Body of pancreas (tissue), 4 donors: ENCODE results near the gene ALAS2. TPM values are rescaled to one million over a fixed set of nuclear protein-coding genes. Genes with fewer than 3 reads are reported as not detected.

Source experiments
- ATAC-seq: fragments of 150-250 bp; one replicate; pipeline ENCODE4 v1.9.1; 2016
- DNase-seq, 4 donors: peaks; one replicate each; pipeline ENCODE4 v3.0.0-alpha.2; 2019
- H3K27ac ChIP-seq, 4 donors: fragments of 200-600 bp; sonication (generic); 1 replicate in 3 of 4; 2 replicates in 1 of 4; pipeline versions ENCODE4 v1.5.1 to v1.6.1; 2016 to 2019; ENCODE audit warnings: mild to moderate bottlenecking in 1 of 4, mixed read lengths in 1 of 4, moderate library complexity in 1 of 4
- H3K27me3 ChIP-seq, 2 donors: fragments of 200-600 bp; sonication (generic); one replicate each; pipeline ENCODE4 v1.6.0; 2016; ENCODE audit warnings: mild to moderate bottlenecking in 1 of 2
- H3K36me3 ChIP-seq, 2 donors: fragments of 200-600 bp; sonication (generic); replicated peaks in 1 of 2; 2 replicates each; pipeline ENCODE4 v1.5.1; 2016; ENCODE audit warnings: low read depth in 2 of 2; ENCODE audit not compliant: insufficient read depth in 1 of 2
- H3K4me1 ChIP-seq: fragments of 200-600 bp; sonication (generic); one replicate; pipeline ENCODE4 v1.6.0; 2016
- H3K4me3 ChIP-seq, 2 donors: fragments of 200-600 bp; sonication (generic); 1 replicate in 1 of 2; 2 replicates in 1 of 2; pipeline ENCODE4 v1.5.1; 2016 to 2019
- H3K9me3 ChIP-seq, 3 donors: fragments of 200-600 bp; sonication (generic); 1 replicate in 2 of 3; 2 replicates in 1 of 3; pipeline ENCODE4 v1.5.1; 2016
- CTCF ChIP-seq, 7 experiments: fragments of 450-650 bp in 4 of 7; fragments of 200-600 bp in 3 of 7; sonication (generic) in 3 of 7; IDR thresholded peaks; one replicate each; pipeline ENCODE4 v1.5.1; 2016 to 2019; ENCODE audit warnings: antibody characterized with exemption in 7 of 7
- POLR2A ChIP-seq, 3 donors: fragments of 450-650 bp; IDR thresholded peaks; one replicate each; pipeline ENCODE4 v1.6.1; 2016; ENCODE audit warnings: antibody characterized with exemption in 3 of 3, mild to moderate bottlenecking in 2 of 3
- WGBS, 2 donors: methylation state at CpG; one replicate each; pipeline ENCODE4 v1.1.5; 2017; 5-methylcytosine and 5-hydroxymethylcytosine counted together
- intact Hi-C: fragments of 100-400 bp; cut with DNase I; formaldehyde crosslinking; loops from one replicate; pipeline ENCODE4 v1.15.1; 2023
- total RNA-seq, 2 donors: library from RNA; depleted of rRNA; stranded (reverse); fragments of >200 nt; gene quantifications; one replicate each; pipeline ENCODE4 v1.1.0, GENCODE V29; 2016

Gene ALAS2
- total RNA-seq, 2 donors from 2014 or later = not detected

- Histone ChIP-seq H3K36me3 (no peaks in the 10 kb centered on the region), H3K27me3 (no peaks in the 10 kb centered on the region), H3K4me3 (no peak overlapping the region), H3K4me1 (no peaks in the 10 kb centered on the region), H3K27ac (no peak overlapping the region), H3K9me3 (no peaks in the 10 kb centered on the region)
- DNase-seq (no peak), ATAC-seq (no peak)
- 93 to 100% methylated on average over 2 to 4 of the region's 4 CpGs for WGBS, 2 donors
- intact Hi-C loops = no loop called here
- TF ChIP-seq POLR2A (IDR thresholded peaks at IDR 0.05) = no peak
- TF ChIP-seq CTCF (IDR thresholded peaks at IDR 0.05) = no peak
These were observed 15.9 kb downstream of the ALAS2 start for GRCh38 chrX:55014897-55015299.

GRCh38 chrX:55011294-55011693, 19.5 kb downstream of the ALAS2 start:
- Histone ChIP-seq H3K9me3 (no peaks in the 10 kb centered on the region), H3K4me3 (no peak overlapping the region), H3K36me3 (no peaks in the 10 kb centered on the region), H3K27me3 (no peaks in the 10 kb centered on the region), H3K4me1 (peaks cover 10% of the 10 kb centered on the region), H3K27ac (no peak overlapping the region)
- TF ChIP-seq POLR2A (IDR thresholded peaks at IDR 0.05) (no peak), CTCF (IDR thresholded peaks at IDR 0.05) (peak in 4 of 7 experiments; percentile 12 to 28 (median 24))
- no peak for ATAC-seq
- intact Hi-C loops = no loop called here
- DNase-seq = no peak
- 32 to 35% methylated on average over 2 of the region's 2 CpGs for WGBS, 2 donors

- Histone ChIP-seq H3K4me3 (no peak overlapping the region), H3K36me3 (no peaks in the 10 kb centered on the region), H3K9me3 (no peaks in the 10 kb centered on the region), H3K27me3 (no peaks in the 10 kb centered on the region), H3K27ac (peak overlapping the region in 2 of 4 donors; percentile 59 to 73), H3K4me1 (peaks cover 10% of the 10 kb centered on the region)
- WGBS, 2 donors = 43 to 70% methylated on average over 3 to 9 of the region's 9 CpGs
- intact Hi-C loops = no loop called here
- DNase-seq (no peak), ATAC-seq (peak; percentile 48)
- TF ChIP-seq POLR2A (IDR thresholded peaks at IDR 0.05) (no peak), CTCF (IDR thresholded peaks at IDR 0.05) (no peak)
These were observed 22.0 kb downstream of the ALAS2 start for GRCh38 chrX:55008571-55009358.

- 41 to 49% methylated on average over 5 of the region's 6 CpGs for WGBS, 2 donors
- Histone ChIP-seq H3K36me3 (no peaks in the 10 kb centered on the region), H3K27me3 (no peaks in the 10 kb centered on the region), H3K4me3 (no peak overlapping the region), H3K9me3 (no peaks in the 10 kb centered on the region), H3K4me1 (peaks cover 10% of the 10 kb centered on the region), H3K27ac (peak overlapping the region; percentile 30 to 73 (median 58))
- ATAC-seq (peak; percentile 81), DNase-seq (peak; percentile 32 to 61 (median 48))
- TF ChIP-seq POLR2A (IDR thresholded peaks at IDR 0.05) = no peak
- TF ChIP-seq CTCF (IDR thresholded peaks at IDR 0.05) = no peak
- intact Hi-C loops = no loop called here
These were observed 23.1 kb downstream of the ALAS2 start for GRCh38 chrX:55007656-55008055.
